NOMO-1 (cell line): ENCODE results near the gene GATAD2A.

Experiments used
- DNase-seq, 2 experiments: peaks; one replicate each; lab custom pipeline; 2025; ENCODE audit not compliant: unreplicated experiment in 2 of 2; lab: John Stamatoyannopoulos, UW

The GATAD2A gene

GRCh38 chr19:19540715-19541515 lies 135.4 kb downstream of the GATAD2A start:
- DNase-seq = no peak

GRCh38 chr19:19541616-19542015 lies 136.1 kb downstream of the GATAD2A start:
- no peak for DNase-seq

DNA sequence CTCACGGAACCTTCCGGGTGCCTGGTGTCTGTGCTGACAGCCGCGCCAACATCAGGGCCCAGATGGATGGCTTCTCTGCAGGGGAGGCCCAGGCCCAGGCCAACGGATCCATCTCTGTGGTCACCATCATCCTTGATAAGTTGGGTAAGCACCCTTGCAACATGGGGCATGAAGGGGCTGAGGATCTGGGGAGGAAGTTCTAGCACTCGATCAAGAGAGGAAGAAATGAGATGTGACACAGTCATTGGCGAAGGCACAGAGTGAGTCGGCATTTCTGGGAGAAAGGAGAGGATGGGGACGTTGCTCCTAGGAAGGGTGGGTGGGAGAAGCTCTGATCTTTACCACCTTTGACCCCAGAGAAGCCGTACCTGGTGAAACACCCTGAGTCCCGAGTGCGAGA lies 137.0 kb downstream of the GATAD2A start:
- peak; percentile 23 to 45 for DNase-seq

DNA sequence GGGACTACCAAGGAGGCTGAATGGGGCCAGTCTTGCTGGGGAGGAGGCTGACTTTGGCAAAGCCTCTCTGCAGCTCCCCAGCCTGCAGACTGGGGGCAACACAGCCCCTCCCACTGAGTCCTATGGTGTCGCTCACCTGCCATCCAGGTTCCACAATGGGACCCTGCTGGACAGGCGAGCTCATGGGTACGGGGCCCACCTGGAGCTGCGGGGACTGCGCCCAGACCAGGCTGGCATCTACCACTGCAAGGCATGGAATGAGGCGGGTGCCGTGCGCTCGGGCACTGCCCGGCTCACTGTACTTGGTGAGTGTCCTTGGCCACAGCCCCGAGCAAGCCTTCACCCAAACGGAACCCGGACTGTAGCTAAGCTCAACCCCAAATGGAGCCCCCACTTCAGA lies 137.6 kb downstream of the GATAD2A start:
- no peak for DNase-seq

GRCh38 chr19:19543640-19544039 lies 138.2 kb downstream of the GATAD2A start:
- no peak for DNase-seq

- no peak for DNase-seq
Measured at GRCh38 chr19:19544257-19544953, 138.9 kb downstream of the GATAD2A start.

GRCh38 chr19:19544954-19545591 lies 139.6 kb downstream of the GATAD2A start:
- no peak for DNase-seq

DNA sequence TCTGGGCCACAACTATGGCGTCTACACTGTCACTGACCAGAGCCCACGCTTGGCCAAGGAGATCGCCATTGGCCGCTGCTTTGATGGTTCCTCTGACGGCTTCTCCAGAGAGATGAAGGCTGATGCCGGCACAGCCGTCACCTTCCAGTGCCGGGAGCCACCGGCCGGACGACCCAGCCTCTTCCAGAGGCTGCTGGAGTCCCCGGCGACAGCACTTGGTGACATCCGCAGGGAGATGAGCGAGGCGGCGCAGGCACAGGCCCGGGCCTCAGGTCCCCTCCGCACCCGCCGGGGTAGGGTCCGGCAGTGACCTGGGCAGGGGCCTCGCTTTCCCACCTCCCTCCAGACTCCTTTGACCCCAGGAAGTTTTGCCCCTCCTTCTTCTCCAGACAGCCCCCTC lies 140.2 kb downstream of the GATAD2A start:
- DNase-seq = no peak

DNA sequence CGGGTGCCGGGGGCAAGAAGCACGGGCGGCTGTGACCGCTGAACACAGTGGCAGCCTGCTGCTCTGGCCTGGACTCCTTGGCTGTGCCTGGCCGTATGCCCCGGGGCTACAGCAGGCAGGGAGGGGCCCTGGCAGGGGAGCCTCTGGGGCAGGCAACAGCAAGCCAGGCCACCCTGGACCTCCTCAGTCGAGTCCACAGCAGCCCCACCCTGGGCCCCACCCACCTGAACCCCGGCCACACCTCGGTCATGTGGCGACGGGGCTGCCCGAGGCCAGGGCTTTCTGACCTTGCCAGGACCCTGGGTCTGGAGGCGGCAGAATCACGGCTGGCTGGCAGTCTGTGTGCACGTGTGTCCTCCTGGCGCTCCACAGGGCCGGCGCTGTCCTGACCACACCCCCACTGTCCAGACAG lies 141.3 kb downstream of the GATAD2A start:
- no peak for DNase-seq

DNA sequence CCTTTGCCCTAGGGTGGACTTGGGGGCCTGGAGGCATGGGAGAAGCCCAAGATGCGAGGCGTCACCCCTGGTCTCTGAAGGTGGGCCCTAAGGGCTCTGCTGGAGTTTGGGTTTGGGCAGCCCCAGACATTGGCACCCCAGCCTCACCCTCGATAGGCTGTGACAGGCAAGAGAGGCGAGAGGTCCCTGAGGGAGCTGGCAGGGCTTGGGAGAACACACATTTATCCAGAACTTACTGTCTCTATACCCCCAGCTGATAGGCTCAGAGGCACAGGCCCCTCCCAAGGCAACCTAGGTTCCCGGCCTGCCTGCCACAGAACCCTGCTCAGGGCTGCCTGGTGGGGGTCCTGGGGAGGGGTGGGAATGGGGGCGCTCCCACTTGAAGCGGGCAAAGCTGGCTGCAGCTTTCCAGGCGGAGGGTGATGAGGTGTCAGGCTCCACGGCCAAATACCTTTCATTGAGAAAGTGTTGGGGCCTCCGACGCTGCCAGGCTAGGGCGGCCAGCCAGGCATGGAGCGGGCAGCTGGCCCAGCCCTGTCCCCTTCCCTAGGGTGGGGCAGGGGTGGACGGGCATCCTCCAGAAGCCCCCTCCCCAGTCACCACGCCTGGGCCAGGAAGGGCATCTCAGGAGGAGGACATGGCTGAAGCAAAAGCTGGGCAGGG lies 142.3 kb downstream of the GATAD2A start:
- no peak for DNase-seq

- no peak for DNase-seq
Measured at GRCh38 chr19:19548915-19549759, 143.7 kb downstream of the GATAD2A start.

GRCh38 chr19:19549804-19550464 lies 144.5 kb downstream of the GATAD2A start:
- DNase-seq = no peak

DNA sequence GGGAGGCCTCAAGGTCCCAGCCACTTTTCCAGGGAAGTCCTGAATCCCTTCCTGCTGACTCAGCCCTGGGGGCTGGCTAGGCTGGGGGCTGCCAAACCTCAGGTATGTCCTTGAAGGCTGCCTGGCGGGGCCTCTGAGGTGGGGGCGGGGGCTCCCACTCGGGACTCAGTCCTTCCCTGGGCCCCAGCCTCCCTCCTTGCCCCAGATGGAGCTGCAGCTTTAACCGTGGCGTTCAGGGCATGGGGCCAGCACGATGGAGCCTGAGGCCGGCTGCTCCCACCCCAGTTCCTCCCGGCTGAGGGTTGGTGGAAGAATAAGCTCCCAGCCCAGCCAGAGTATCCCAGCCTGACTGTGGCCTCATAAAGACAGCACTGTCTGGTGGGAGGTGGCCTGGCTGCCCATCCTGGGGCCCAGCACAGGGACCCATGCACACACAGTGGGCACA lies 145.0 kb downstream of the GATAD2A start:
- no peak for DNase-seq

- DNase-seq = no peak
Measured at GRCh38 chr19:19550972-19551852, 145.7 kb downstream of the GATAD2A start.

DNA sequence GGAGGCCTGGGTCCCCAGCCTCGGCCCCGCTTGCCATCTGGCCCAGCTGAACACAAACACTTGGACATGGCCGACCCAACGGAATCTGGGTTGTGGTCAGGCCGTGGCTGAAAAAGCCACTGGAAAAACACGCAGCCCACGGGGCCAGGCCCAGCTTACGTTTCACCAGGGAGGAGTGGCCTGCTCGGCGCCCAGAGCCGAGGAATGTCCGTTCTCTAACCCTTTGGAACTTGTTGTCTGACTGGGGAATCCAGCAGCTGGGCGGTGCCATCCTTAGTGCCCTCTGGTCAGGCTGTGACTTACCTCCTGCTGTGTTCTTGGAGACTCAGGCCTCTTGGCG lies 146.3 kb downstream of the GATAD2A start:
- no peak for DNase-seq

DNA sequence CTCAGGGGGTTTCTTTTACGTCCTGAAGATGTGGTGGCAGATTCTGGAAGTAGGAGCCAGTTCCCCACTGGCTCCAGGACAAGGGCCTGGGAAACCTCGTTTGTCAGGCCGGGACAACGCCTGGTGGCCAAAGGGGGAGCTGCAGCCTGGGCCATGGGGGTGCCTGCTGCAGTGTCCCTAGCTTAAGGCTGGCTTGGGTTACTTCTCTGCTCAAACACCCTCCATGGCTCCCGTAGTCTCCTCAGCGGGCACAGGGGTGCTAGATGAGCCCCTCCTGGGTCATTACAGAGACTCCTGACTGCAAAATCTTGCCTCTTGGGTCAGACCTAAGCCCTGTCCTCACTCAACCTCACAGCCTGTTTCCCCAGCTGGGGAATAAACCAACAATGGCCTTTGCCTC lies 147.3 kb downstream of the GATAD2A start:
- no peak for DNase-seq

GRCh38 chr19:19553670-19554069 lies 148.2 kb downstream of the GATAD2A start:
- DNase-seq = no peak

GRCh38 chr19:19554074-19555023 lies 148.9 kb downstream of the GATAD2A start:
- peak in 1 of 2 experiments; percentile 12 for DNase-seq
